GM12875 (cell line): ENCODE results near the gene CLEC2D.
"Not testable (repeated sequence)": the region's sequence is repeated elsewhere in the genome, so short reads cannot be mapped to it uniquely, and the experiment has no call there.

ENCODE experiments used
- H3K4me3 ChIP-seq: one replicate; pipeline ENCODE4 v1.5.1; 2011; ENCODE audit warnings: low read depth, low read length, control low read depth
- TF ChIP-seq, protein P1 (sequence below): IDR thresholded peaks from 2 replicates; pipeline ENCODE4 v1.5.1; 2011; ENCODE audit warnings: low read depth, mild to moderate bottlenecking, control low read depth, inconsistent platforms, low read length, moderate library complexity, borderline replicate concordance; ENCODE audit not compliant: insufficient read depth

CLEC2D gene

DNA sequence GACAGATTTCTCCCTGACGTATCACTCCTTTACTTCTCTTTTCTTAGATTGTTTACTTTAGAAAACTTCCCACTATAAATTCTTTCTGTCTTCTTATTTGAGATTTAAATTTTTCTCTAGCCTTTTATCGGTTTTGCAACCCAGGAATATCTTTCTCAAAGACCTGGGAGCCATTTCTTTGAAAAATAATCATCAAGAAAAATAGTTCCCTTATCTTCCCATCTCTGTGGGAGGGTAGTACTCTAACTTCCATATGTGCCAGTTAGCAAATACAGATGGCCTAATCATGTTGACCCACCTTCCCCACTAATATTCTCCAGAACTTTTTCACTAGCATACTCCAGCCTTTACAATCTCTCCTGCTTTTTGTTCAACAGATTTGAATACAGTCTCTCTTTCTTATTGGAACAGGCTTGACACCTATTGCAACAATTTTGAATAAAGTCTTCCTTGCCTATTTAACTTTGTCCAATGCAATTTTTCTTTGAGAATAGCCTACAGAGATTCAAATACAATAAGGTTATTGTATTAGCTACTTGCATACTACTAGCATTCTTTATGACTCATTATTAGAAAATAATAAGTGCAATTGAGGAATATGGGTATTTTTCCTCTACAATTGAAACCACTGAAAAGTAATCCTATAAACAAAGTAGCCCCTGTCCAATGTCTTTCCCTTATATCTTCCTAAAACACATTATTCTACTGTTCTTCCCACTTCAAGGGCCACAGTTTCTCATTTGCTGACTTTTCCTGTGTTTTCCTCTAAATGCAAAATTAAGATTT, 34.4 kb upstream of the CLEC2D start:
- H3K4me3 ChIP-seq, result no peak overlapping the region
- TF ChIP-seq, protein P1, sequence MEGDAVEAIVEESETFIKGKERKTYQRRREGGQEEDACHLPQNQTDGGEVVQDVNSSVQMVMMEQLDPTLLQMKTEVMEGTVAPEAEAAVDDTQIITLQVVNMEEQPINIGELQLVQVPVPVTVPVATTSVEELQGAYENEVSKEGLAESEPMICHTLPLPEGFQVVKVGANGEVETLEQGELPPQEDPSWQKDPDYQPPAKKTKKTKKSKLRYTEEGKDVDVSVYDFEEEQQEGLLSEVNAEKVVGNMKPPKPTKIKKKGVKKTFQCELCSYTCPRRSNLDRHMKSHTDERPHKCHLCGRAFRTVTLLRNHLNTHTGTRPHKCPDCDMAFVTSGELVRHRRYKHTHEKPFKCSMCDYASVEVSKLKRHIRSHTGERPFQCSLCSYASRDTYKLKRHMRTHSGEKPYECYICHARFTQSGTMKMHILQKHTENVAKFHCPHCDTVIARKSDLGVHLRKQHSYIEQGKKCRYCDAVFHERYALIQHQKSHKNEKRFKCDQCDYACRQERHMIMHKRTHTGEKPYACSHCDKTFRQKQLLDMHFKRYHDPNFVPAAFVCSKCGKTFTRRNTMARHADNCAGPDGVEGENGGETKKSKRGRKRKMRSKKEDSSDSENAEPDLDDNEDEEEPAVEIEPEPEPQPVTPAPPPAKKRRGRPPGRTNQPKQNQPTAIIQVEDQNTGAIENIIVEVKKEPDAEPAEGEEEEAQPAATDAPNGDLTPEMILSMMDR, result no peak

DNA sequence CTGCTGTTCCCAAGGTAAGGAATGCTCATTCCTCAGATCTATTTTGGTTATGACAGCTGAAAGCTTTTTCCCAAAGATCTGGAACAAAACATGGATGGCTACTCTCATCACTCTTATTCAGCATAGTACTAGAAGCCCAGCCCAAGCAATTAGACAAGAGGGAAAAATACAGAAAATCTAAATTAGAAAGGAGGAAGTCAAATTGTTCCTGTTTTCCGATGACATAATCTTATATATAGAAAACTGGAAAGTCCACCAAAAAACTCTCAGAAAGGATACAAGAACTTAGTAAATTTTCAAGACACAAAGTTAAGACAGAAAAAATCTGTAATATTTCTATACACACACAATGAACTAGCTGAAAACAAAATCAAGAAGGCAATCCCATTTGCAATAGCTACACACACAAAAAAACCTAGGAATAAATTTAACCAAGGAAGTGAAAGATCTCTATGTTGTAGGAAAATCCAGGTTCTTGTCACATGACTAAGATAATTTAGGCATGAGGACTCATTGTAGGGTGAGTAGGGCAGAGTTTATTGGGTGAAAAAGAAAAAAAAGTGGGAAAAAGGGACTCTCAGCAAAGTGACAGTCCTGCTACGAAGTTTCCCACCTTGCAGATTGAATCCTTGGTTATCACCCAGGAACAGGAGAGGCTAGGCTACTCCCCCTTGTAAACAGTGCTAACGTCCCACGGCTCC, 33.2 kb upstream of the CLEC2D start:
- H3K4me3 ChIP-seq, result no peak overlapping the region

DNA sequence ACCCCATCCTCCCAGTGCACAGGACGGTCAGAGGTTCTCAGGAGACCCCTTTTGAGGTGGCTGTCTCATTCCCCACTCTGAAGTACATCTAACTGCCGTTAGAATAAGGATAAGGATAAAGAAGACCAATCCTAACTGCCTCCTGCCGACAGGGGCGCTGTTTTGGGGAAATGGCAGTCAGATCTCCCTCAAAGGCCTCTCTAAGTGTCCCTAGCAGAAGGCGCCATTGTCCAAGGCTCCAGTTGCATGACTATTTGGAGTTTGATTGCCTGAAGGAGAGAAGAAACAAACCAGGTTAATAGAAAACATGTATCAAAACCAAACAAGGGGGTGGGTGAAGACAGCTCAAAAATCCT, 32.7 kb upstream of the CLEC2D start:
- TF ChIP-seq, protein P1, result no peak
- no peak overlapping the region for H3K4me3 ChIP-seq

More for the DNA sequence above, 33.2 kb upstream of the CLEC2D start:
- TF ChIP-seq, protein P1, result no peak

DNA sequence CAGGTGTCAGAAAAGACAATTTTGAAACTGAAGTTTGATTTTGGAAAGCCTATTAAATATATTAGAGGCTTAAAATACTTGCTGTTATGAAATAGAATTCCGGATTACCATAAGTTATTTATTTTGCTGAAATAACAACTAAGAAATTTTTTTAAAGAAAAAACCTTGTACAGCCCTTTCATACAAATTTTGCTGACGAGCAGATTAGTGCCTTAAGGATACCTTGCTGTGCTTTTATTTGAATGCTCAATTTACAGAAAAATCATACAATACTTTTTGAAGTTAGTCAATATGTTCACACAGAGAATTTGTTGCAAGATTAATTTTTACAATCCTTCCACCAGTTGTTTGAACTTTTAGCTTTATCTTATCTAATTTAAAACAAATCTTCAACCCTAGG, 29.5 kb upstream of the CLEC2D start:
- TF ChIP-seq, protein P1, result no peak
- H3K4me3 ChIP-seq, result no peak overlapping the region

DNA sequence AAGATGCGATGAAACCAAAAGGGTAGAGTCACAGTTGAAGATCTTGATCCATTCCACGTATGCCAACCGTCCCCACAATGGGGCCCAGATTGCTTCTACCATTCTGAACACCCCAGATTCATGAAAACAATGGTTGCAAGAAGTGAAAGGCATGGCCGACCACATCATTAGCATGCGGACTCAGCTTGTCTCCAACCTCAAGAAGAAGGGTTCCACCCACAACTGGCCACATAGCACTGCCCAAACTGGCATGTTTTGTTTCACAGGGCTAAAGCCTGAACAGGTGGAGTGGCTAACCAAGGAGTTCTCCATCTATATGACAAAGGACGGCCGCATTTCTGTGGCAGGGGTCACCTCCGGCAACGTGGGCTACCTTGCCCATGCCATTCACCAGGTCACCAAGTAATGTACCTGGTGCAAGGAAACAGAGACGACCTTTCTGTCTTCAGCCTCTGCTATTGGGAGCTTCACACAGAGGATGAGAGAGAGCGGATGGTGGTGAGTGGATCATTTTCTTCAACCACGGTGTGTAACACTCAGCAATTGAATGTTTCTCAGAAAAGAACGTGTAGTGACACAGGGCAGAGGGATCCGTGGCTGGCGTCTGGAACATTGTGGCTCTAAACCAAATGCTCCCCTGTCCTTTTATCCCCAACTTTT, 26.8 kb upstream of the CLEC2D start:
- TF ChIP-seq, protein P1, result no peak
- no peak overlapping the region for H3K4me3 ChIP-seq

DNA sequence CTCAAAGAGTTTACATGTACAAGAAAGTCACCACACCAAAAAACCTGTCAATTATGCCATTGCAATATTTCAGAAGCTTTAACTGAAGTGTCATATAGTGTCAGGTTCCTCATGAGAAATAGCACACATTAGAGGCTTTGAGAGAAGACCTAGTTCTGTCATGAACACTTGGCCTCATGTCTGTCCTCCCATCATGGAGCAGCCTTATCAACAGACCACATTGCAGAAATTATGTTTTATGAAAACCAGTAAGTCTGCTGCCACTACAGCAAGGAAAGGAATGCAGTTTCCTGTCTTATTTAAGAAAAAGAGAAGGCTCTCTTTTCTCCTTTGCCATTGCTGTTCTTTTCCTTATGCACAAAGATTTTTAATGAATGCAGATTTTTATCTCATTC, 26.2 kb upstream of the CLEC2D start:
- TF ChIP-seq, protein P1, result no peak
- no peak overlapping the region for H3K4me3 ChIP-seq

DNA sequence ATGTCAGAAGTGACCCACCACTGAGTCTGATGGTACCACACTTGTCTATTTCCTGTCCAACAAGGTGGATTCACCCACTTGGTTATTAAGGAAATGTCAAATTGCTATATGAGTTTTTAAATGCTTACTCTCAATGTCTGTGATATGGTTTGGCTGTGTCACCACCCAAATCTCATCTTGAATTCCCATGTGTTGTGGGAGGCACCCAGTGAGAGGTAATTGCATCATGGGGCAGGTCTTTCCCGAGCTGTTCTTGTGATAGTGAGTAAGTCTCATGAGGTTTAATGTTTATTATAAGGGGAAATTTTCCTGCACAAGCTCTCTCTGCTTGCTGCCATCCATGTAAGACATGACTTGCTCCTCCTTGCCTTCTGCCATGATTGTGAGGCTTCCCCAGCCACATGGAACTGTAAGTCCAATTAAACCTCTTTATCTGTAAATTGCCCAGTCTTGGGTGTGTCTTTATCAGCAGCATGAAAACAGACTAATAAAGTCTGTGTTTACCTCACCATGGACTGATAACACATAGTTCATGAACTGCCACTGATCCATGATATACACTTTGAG, 24.4 kb upstream of the CLEC2D start:
- H3K4me3 ChIP-seq, result not testable (repeated sequence)
